Ectodermal cell (in vitro differentiated cells): ENCODE data around the gene NPHP4.

ENCODE experiments used
- H3K27ac ChIP-seq: 2 replicates; pipeline ENCODE4 v1.7.0; 2013; ENCODE audit warnings: mild to moderate bottlenecking, low read depth, low read length; ENCODE audit not compliant: insufficient read depth, poor library complexity, severe bottlenecking
- H3K27me3 ChIP-seq: 2 replicates; pipeline ENCODE4 v1.7.0; 2013; ENCODE audit warnings: mild to moderate bottlenecking, low read length; ENCODE audit not compliant: insufficient read depth, control insufficient read depth, poor library complexity, severe bottlenecking
- H3K36me3 ChIP-seq: one replicate; pipeline ENCODE4 v1.7.0; 2013; ENCODE audit warnings: low read length; ENCODE audit not compliant: control insufficient read depth, insufficient read depth
- H3K4me1 ChIP-seq: one replicate; pipeline ENCODE4 v1.7.0; 2013; ENCODE audit warnings: low read length; ENCODE audit not compliant: control insufficient read depth, insufficient read depth
- H3K4me3 ChIP-seq: 2 replicates; pipeline ENCODE4 v1.7.0; 2013; ENCODE audit warnings: low read depth, low read length, control low read depth; ENCODE audit not compliant: insufficient read depth
- H3K9me3 ChIP-seq: 2 replicates; pipeline ENCODE4 v1.7.0; 2013; ENCODE audit warnings: mild to moderate bottlenecking, low read length, moderate library complexity; ENCODE audit not compliant: control insufficient read depth
- WGBS, 2 experiments: methylation state at CpG; one replicate each; pipeline ENCODE4 v1.1.7; 2013; ENCODE audit warnings: missing lambda C conversion rate in 2 of 2; 5-methylcytosine and 5-hydroxymethylcytosine counted together

Gene NPHP4

DNA sequence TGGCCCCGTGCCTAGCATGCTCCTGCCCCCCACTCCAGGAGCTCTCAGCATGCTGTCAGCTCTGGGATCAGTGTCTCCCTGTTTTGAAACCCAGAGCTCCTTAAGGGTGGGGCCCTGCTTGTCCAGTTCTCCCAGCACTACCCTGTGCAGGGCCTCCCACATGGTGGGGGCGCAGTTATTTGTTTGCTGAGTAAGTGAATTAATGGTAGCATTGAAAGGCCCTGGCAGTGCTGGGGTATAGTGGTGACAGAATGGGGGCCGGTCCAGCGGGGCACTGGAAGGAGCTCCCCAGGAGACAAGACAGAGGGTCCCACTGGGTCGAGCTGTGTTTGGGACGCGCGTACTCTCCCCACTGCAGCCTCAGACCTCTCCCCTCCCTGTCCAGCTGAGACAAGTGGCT lies 99.9 kb downstream of the NPHP4 start:
- Histone ChIP-seq H3K36me3 (peaks cover 5% of the 10 kb centered on the region), H3K4me3 (no peak overlapping the region), H3K27ac (no peak overlapping the region), H3K9me3 (no peaks in the 10 kb centered on the region), H3K27me3 (no peaks in the 10 kb centered on the region), H3K4me1 (peaks cover 30% of the 10 kb centered on the region)
- 84% methylated on average over 8 of the region's 8 CpGs for WGBS, 2 experiments

DNA sequence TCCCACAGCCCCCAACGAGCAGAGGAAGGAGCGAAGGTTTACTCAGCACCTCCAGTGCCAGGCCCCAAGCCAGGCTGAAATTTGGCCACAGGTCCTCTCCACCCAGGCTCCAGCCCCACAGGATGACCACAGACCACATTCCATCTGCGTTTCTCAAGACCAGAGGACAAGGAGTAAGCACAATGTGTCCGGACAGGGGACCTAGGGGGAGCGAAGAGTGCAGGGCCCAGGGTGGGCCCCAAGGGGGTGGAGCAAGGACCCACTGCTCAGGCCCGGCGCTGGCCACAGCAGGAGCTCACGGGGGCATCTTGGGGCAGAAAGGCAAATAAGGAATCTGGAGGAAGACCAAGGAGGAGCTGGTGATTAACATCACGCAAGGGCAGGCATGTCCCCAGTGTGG lies 100.5 kb downstream of the NPHP4 start:
- Histone ChIP-seq H3K27me3 (no peaks in the 10 kb centered on the region), H3K36me3 (peaks cover 5% of the 10 kb centered on the region), H3K4me3 (no peak overlapping the region), H3K4me1 (peaks cover 24% of the 10 kb centered on the region), H3K9me3 (no peaks in the 10 kb centered on the region), H3K27ac (no peak overlapping the region)
- 92 to 93% methylated on average over 9 of the region's 9 CpGs for WGBS, 2 experiments

GRCh38 chr1:5891137-5891536 lies 101.1 kb downstream of the NPHP4 start:
- no peaks in the 10 kb centered on the region for H3K27me3 ChIP-seq
- WGBS, 2 experiments: 94 to 96% methylated on average over 8 of the region's 8 CpGs
- no peak overlapping the region for H3K27ac ChIP-seq
- H3K4me3 ChIP-seq: no peak overlapping the region
- H3K36me3 ChIP-seq: peaks cover 5% of the 10 kb centered on the region
- H3K9me3 ChIP-seq: no peaks in the 10 kb centered on the region
- H3K4me1 ChIP-seq: peaks cover 19% of the 10 kb centered on the region

DNA sequence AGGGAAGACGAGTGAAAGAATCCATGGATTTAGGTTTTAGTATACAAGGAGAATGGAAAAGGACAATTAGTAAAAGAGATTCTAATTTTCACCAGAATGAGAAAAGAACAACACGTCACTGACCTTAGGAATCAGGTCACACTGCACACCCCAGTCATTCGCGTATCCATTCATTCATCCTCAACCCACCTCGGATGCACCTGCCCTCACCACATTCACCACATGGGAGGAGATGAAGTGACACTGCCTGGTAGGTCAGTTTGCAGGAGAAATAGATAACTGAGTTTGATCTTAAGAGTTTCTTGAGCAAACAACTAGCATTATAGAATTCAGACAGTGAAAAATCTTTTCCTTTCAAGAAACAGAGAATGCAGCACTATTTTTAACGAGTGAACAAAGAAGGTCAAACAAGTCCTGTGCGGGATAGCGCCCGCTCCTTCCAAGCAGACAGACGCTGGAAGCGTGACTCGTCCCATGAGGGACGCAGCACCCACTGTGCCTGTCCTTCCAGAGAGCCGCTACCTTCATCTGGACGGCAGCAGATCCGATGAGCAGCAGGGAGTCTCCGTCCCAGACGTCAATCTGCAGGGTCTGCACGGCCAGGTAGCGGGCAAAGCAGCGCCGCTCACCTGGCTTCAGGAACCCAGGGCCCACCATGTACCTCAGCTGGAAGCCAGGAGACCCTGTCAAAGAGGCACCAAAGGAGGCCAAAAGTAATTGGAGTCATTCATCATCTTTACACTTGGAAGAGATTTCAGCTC lies 101.7 kb downstream of the NPHP4 start:
- Histone ChIP-seq H3K36me3 (peaks cover 5% of the 10 kb centered on the region), H3K27me3 (no peaks in the 10 kb centered on the region), H3K4me3 (no peak overlapping the region), H3K27ac (no peak overlapping the region), H3K9me3 (no peaks in the 10 kb centered on the region), H3K4me1 (peaks cover 14% of the 10 kb centered on the region)
- WGBS, 2 experiments: 92 to 94% methylated on average over 22 of the region's 22 CpGs

- H3K27ac ChIP-seq: no peak overlapping the region
- H3K4me3 ChIP-seq: no peak overlapping the region
- no peaks in the 10 kb centered on the region for H3K27me3 ChIP-seq
- peaks cover 14% of the 10 kb centered on the region for H3K4me1 ChIP-seq
- no peaks in the 10 kb centered on the region for H3K9me3 ChIP-seq
- peaks cover 5% of the 10 kb centered on the region for H3K36me3 ChIP-seq
- 77 to 81% methylated on average over 12 of the region's 12 CpGs for WGBS, 2 experiments
Measured at GRCh38 chr1:5889901-5890300, 102.3 kb downstream of the NPHP4 start.

DNA sequence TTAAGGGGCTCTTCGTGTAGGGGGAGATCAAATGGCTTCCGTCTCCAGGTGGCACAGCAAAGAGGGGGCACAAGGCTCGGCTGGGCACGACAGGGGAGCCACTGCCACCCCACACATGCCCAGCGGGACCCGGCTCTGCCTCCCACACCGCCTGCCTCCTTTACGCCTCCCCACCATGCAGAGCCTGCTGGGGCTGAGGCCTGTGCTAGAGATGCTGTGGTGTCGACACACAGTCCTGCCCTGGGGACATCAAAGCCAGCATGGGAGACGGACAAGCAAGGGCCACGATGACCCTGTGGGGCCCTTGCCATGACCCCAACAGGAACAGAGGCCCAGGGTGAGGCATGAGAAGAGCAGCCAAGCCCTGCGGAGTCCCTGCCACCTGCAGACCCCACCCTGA lies 102.8 kb downstream of the NPHP4 start:
- Histone ChIP-seq H3K36me3 (peaks cover 5% of the 10 kb centered on the region), H3K27ac (no peak overlapping the region), H3K9me3 (no peaks in the 10 kb centered on the region), H3K4me1 (peaks cover 14% of the 10 kb centered on the region), H3K4me3 (no peak overlapping the region), H3K27me3 (no peaks in the 10 kb centered on the region)
- WGBS, 2 experiments: 92 to 93% methylated on average over 12 of the region's 12 CpGs

DNA sequence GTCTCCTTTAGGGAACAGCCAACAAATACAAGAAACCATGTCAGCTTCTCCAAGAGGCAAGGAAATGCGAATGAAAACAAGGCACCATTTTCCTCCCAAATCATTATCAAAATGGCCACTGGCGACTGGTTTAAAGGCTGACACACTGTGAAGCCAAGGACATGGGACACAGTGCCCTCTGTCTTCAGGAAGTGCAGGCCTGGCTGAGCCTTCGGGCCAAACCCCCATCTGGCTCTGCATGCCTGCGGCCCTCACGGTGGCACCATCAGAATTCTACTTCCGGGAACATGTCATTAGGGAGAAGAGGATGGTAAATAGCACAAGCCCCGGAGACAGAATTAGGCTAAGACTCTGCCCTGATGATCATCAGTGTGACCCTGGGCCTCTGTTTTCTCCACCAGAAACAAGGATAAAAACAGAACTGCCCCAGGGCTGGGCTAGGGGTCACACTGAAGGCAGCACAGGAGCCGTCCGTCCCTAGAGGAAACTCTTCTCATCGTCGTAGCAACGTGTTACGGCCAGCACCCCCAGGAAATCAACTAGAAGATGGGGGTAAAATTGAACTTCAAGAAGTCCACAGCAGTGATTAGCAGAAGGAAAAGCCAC lies 103.5 kb downstream of the NPHP4 start:
- peak overlapping the region; percentile 8 for H3K27ac ChIP-seq
- H3K27me3 ChIP-seq: no peaks in the 10 kb centered on the region
- H3K4me1 ChIP-seq: peaks cover 14% of the 10 kb centered on the region
- WGBS, 2 experiments: 88 to 89% methylated on average over 13 of the region's 13 CpGs
- H3K4me3 ChIP-seq: no peak overlapping the region
- H3K36me3 ChIP-seq: peaks cover 5% of the 10 kb centered on the region
- no peaks in the 10 kb centered on the region for H3K9me3 ChIP-seq

GRCh38 chr1:5887971-5888361 lies 104.3 kb downstream of the NPHP4 start:
- no peaks in the 10 kb centered on the region for H3K27me3 ChIP-seq
- 92 to 95% methylated on average over 15 of the region's 15 CpGs for WGBS, 2 experiments

GRCh38 chr1:5887349-5887970 lies 104.8 kb downstream of the NPHP4 start:
- no peak overlapping the region for H3K27ac ChIP-seq
- peaks cover 5% of the 10 kb centered on the region for H3K36me3 ChIP-seq
- peaks cover 14% of the 10 kb centered on the region for H3K4me1 ChIP-seq
- no peak overlapping the region for H3K4me3 ChIP-seq
- H3K9me3 ChIP-seq: no peaks in the 10 kb centered on the region
- H3K27me3 ChIP-seq: no peaks in the 10 kb centered on the region
- 93 to 94% methylated on average over 23 of the region's 23 CpGs for WGBS, 2 experiments

More at GRCh38 chr1:5887971-5888361, 104.3 kb downstream of the NPHP4 start:
- H3K36me3 ChIP-seq: peaks cover 5% of the 10 kb centered on the region
- peaks cover 14% of the 10 kb centered on the region for H3K4me1 ChIP-seq
- no peaks in the 10 kb centered on the region for H3K9me3 ChIP-seq
- H3K4me3 ChIP-seq: no peak overlapping the region
- H3K27ac ChIP-seq: no peak overlapping the region

- 92 to 93% methylated on average over 25 of the region's 25 CpGs for WGBS, 2 experiments
- Histone ChIP-seq H3K27ac (no peak overlapping the region), H3K9me3 (no peaks in the 10 kb centered on the region), H3K4me3 (no peak overlapping the region), H3K36me3 (peaks cover 5% of the 10 kb centered on the region), H3K4me1 (peaks cover 14% of the 10 kb centered on the region), H3K27me3 (no peaks in the 10 kb centered on the region)
Measured at GRCh38 chr1:5886541-5887348, 105.5 kb downstream of the NPHP4 start.
